SK-N-MC (cell line): Measurements from ENCODE around the gene TIMP4.

Experiments
- EZH2 ChIP-seq: fragments of 200-600 bp; sonication (generic); IDR thresholded peaks from one replicate; pipeline ENCODE4 v1.6.1; 2017; ENCODE audit warnings: antibody characterized with exemption
- POLR2AphosphoS5 ChIP-seq: IDR thresholded peaks from 2 replicates; pipeline ENCODE4 v1.6.1; 2012; ENCODE audit warnings: mild to moderate bottlenecking, low read depth, low read length, borderline replicate concordance

GRCh38 chr3:12186046-12186445 lies 27.3 kb upstream of the TIMP4 start:
- TF ChIP-seq EZH2 = no peak
- TF ChIP-seq POLR2AphosphoS5 = no peak
